ENCODE measurements around the gene HOXD3.

DNA sequence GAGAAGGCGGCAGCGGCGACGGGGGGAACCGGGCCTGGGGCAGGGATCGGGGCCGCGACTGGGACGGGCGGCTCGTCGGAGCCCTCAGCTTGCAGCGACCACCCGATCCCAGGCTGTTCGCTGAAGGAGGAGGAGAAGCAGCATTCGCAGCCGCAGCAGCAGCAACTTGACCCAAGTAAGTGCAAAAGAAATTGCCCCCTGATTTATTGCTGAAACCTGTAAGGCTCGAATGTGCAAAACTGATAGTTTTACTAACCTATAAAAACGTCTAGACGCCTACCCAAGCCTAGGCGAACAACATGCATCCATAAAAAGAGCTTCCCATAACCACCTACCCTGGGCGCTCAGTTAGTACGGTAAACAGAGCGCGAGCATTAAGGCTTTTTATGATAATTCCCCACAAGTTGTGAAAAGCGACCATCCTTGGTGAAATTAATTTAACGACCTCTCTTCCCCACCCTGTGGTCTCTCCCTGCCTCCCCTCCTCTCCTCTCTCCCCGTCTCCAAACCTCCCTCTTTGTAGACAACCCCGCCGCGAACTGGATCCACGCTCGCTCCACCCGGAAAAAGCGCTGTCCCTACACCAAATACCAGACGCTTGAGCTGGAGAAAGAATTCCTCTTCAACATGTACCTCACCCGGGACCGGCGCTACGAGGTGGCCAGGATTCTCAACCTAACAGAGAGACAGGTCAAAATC is 33.5 kb upstream of the HOXD3 start:
- no peak for TF ChIP-seq POLR2A (IDR thresholded peaks at IDR 0.05)
- TF ChIP-seq, protein P1, sequence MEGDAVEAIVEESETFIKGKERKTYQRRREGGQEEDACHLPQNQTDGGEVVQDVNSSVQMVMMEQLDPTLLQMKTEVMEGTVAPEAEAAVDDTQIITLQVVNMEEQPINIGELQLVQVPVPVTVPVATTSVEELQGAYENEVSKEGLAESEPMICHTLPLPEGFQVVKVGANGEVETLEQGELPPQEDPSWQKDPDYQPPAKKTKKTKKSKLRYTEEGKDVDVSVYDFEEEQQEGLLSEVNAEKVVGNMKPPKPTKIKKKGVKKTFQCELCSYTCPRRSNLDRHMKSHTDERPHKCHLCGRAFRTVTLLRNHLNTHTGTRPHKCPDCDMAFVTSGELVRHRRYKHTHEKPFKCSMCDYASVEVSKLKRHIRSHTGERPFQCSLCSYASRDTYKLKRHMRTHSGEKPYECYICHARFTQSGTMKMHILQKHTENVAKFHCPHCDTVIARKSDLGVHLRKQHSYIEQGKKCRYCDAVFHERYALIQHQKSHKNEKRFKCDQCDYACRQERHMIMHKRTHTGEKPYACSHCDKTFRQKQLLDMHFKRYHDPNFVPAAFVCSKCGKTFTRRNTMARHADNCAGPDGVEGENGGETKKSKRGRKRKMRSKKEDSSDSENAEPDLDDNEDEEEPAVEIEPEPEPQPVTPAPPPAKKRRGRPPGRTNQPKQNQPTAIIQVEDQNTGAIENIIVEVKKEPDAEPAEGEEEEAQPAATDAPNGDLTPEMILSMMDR (IDR thresholded peaks at IDR 0.05), result no peak

Data from upper lobe of left lung (tissue), 4 donors.